ENCODE data around the gene SLC25A40. TPM values are rescaled to one million over a fixed set of nuclear protein-coding genes. Genes with fewer than 3 reads are reported as not detected.
"Not testable (repeated sequence)": the region's sequence is repeated elsewhere in the genome, so short reads cannot be mapped to it uniquely, and the experiment has no call there.

The SLC25A40 gene
- total RNA-seq (10 to 100 TPM; 20.2 to 36.6 TPM), polyA plus RNA-seq (10 to 100 TPM in 1 of 2 donors, 1 to 10 TPM in 1; 6.4 to 13.1 TPM)
- long read RNA-seq, donor 1, full-length matches to known transcripts: 8 of 20 reads
- long read RNA-seq, donor 1, partial matches to known transcripts: 12 of 20 reads
- long read RNA-seq, donor 1, other reads (novel, unspliced or antisense): 0 of 20 reads
- long read RNA-seq, donor 2, full-length matches to known transcripts: 6 of 6 reads
- long read RNA-seq, donor 2, partial matches to known transcripts: 0 of 6 reads
- long read RNA-seq, donor 2, other reads (novel, unspliced or antisense): 0 of 6 reads
- long read RNA-seq, donor 3, partial matches to known transcripts: 0 of 2 reads
- long read RNA-seq, donor 3, other reads (novel, unspliced or antisense): 0 of 2 reads
- long read RNA-seq, donor 4: 0 reads
- long read RNA-seq, donor 5, full-length matches to known transcripts: 4 of 12 reads
- long read RNA-seq, donor 5, partial matches to known transcripts: 8 of 12 reads
- long read RNA-seq, donor 5, other reads (novel, unspliced or antisense): 0 of 12 reads

GRCh38 chr7:87876040-87876868, at the start of gene SLC25A40, which contains the start of gene DBF4:
TSS of gene SLC25A40 (minus strand) at chr7:87876360. CDS start at chr7:87858727, 17,633 bp downstream.
TSS of gene DBF4 (plus strand) at chr7:87876493. CDS start at chr7:87876733, 240 bp downstream.
- Histone ChIP-seq H3K9ac (ENCODE audit: insufficient read depth in 1 of 2, low read length in 2 of 2) (peak within 1 kb of the TSS; percentile 90 to 96), H3K9me3 (ENCODE audit: control insufficient read depth in 4 of 4, insufficient read depth in 3 of 4, low read length in 3 of 4) (peaks cover 0 to 4% (median 0%) of the 10 kb centered on the region in 4 donors), H3K4me3 (peak within 1 kb of the TSS; percentile 85), H3K36me3 (ENCODE audit: control insufficient read depth in 4 of 4, insufficient read depth in 4 of 4, low read length in 4 of 4) (peaks cover 0 to 5% (median under 1%) of the 10 kb centered on the region in 4 donors), H3K27ac (ENCODE audit: low read depth in 1 of 2, low read length in 1 of 2) (peak within 1 kb of the TSS; percentile 91 to 97), H3K27me3 (ENCODE audit: control insufficient read depth in 3 of 3, insufficient read depth in 3 of 3, low read length in 2 of 3) (no peaks in the 10 kb centered on the region), H3K4me1 (ENCODE audit: control insufficient read depth in 5 of 5, insufficient read depth in 5 of 5, low read length in 5 of 5) (peaks cover 0 to 20% (median 0%) of the 10 kb centered on the region in 5 donors)
- WGBS, 2 donors: 1 to 4% methylated on average over 69 to 84 of the region's 84 CpGs
- DNase-seq (peak; percentile 95 to 98 (median 96)), ATAC-seq (ENCODE audit: insufficient read depth, low FRiP score) (peak; percentile 99)
- TF ChIP-seq CTCF (IDR thresholded peaks at IDR 0.05; ENCODE audit: control extremely low read depth, extremely low read depth): no peak

DNA sequence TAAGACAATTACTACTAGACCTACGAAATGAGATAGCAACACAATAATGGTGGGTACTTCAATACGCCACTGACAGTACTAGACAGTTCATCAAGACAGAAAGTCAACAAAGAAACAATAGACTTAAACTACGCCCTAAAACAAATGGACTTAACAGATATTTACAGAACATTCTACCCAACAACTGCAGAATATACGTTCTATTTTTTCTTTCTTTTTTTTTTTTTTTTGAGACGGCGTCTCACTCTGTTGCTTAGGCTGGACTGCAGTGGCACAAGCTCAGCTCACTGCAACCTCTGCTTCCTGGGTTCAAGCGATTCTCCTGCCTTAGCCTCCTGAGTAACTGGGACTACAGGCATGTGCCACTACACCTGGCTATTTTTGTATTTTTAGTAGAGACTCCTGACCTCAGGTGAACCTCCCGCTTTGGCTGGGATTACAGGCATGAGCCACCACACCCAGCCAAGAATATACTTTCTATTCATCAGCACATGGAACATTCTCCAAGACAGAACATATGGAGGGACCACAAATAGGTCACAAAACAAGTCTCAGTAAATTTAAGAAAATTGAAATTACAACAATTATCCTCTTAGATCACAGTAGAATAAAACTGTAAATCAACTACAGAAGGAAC, 46.7 kb upstream of the SLC25A40 start:
- H3K9ac ChIP-seq (ENCODE audit: insufficient read depth in 1 of 2, low read length in 2 of 2); H3K4me1 ChIP-seq (ENCODE audit: control insufficient read depth in 5 of 5, insufficient read depth in 5 of 5, low read length in 5 of 5); DNase-seq; H3K36me3 ChIP-seq (ENCODE audit: control insufficient read depth in 4 of 4, insufficient read depth in 4 of 4, low read length in 4 of 4); ATAC-seq (ENCODE audit: insufficient read depth, low FRiP score); H3K9me3 ChIP-seq (ENCODE audit: control insufficient read depth in 4 of 4, insufficient read depth in 3 of 4, low read length in 3 of 4); H3K27me3 ChIP-seq (ENCODE audit: control insufficient read depth in 3 of 3, insufficient read depth in 3 of 3, low read length in 2 of 3); H3K27ac ChIP-seq (ENCODE audit: low read depth in 1 of 2, low read length in 1 of 2); H3K4me3 ChIP-seq: not testable (repeated sequence)
- 93 to 97% methylated on average over 8 of the region's 8 CpGs for WGBS, 2 donors

DNA sequence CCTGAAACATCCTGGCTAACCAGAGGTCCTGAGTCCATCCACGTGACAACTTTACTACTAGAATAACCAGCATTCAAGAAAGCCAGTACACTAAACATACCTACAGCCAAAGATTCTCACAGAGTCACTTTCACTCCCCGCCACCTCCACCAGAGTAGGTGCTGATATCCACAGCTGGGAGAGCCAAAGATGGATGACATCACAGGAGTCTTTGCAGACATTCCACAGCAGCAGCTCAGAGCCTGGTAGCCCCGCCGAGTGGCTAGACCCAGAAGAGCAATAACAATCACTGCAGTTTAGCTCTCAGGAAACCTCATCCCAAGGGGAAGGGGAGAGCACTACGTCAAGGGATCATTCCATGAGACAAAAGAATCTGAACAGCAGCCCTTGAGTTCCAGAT, 44.4 kb upstream of the SLC25A40 start:
- Histone ChIP-seq H3K9ac (ENCODE audit: insufficient read depth in 1 of 2, low read length in 2 of 2) (no peak overlapping the region), H3K4me3 (no peak overlapping the region), H3K27ac (ENCODE audit: low read depth in 1 of 2, low read length in 1 of 2) (no peak overlapping the region), H3K4me1 (ENCODE audit: control insufficient read depth in 5 of 5, insufficient read depth in 5 of 5, low read length in 5 of 5) (no peaks in the 10 kb centered on the region), H3K9me3 (ENCODE audit: control insufficient read depth in 4 of 4, insufficient read depth in 3 of 4, low read length in 3 of 4) (no peaks in the 10 kb centered on the region), H3K27me3 (ENCODE audit: control insufficient read depth in 3 of 3, insufficient read depth in 3 of 3, low read length in 2 of 3) (no peaks in the 10 kb centered on the region), H3K36me3 (ENCODE audit: control insufficient read depth in 4 of 4, insufficient read depth in 4 of 4, low read length in 4 of 4) (no peaks in the 10 kb centered on the region)
- TF ChIP-seq CTCF (IDR thresholded peaks at IDR 0.05; ENCODE audit: control extremely low read depth, extremely low read depth): no peak
- ATAC-seq (ENCODE audit: insufficient read depth, low FRiP score): no peak
- no peak for DNase-seq
- WGBS, 2 donors: 83% methylated on average over 5 of the region's 5 CpGs
